ENCODE results near the gene TECTA.

GRCh38 chr11:121151207-121151688, 50.2 kb downstream of the TECTA start:
- TF ChIP-seq POLR2AphosphoS5 (IDR thresholded peaks at IDR 0.05; ENCODE audit: low read depth, low read length) (no peak), CTCF (IDR thresholded peaks at IDR 0.05) (no peak), SIN3A (IDR thresholded peaks at IDR 0.05; ENCODE audit: borderline replicate concordance, insufficient read depth, low read depth, low read length) (no peak), REST (IDR thresholded peaks at IDR 0.05; ENCODE audit: insufficient read depth in 1 of 2, low read depth in 2 of 2, low read length in 1 of 2) (no peak), TCF7L2 (IDR thresholded peaks at IDR 0.05; ENCODE audit: low read depth, low read length) (no peak)
